Thoracic aorta (tissue), 2 donors: Measurements from ENCODE around the gene ZFAND3. TPM values are rescaled to one million over a fixed set of nuclear protein-coding genes. Genes with fewer than 3 reads are reported as not detected.

ENCODE experiments used
- ATAC-seq: fragments of 150-250 bp; one replicate; pipeline ENCODE4 v1.8.0; 2017; ENCODE audit warnings: low read depth; ENCODE audit not compliant: insufficient number of reproducible peaks, low FRiP score
- DNase-seq: peaks from one replicate; pipeline ENCODE4 v3.0.0-alpha.2; 2020; ENCODE audit warnings: low spot score
- H3K27ac ChIP-seq, 2 donors: fragments of 200-600 bp; sonication (generic); 1 replicate in 1 of 2; 2 replicates in 1 of 2; pipeline ENCODE4 v1.5.1; 2016; ENCODE audit warnings: mild to moderate bottlenecking in 2 of 2, moderate library complexity in 2 of 2
- H3K27me3 ChIP-seq: fragments of 200-600 bp; sonication (generic); replicated peaks from 2 replicates; pipeline ENCODE4 v1.6.0; 2016; ENCODE audit warnings: mild to moderate bottlenecking; ENCODE audit not compliant: insufficient read depth
- H3K36me3 ChIP-seq: fragments of 200-600 bp; sonication (generic); one replicate; pipeline ENCODE4 v1.5.1; 2016
- H3K4me1 ChIP-seq, 2 donors: fragments of 200-600 bp; sonication (generic); 1 replicate in 1 of 2; 2 replicates in 1 of 2; pipeline versions ENCODE4 v1.5.1 to v1.6.0; 2016; ENCODE audit warnings: low read depth in 2 of 2, mild to moderate bottlenecking in 1 of 2; ENCODE audit not compliant: control insufficient read depth in 1 of 2
- H3K4me3 ChIP-seq: fragments of 200-600 bp; sonication (generic); 2 replicates; pipeline ENCODE4 v1.5.1; 2016; ENCODE audit warnings: mild to moderate bottlenecking
- H3K9me3 ChIP-seq: fragments of 200-600 bp; sonication (generic); 2 replicates; pipeline ENCODE4 v1.5.1; 2016
- CTCF ChIP-seq: fragments of 200-600 bp; sonication (generic); IDR thresholded peaks from one replicate; pipeline ENCODE4 v1.5.1; 2019; ENCODE audit warnings: antibody characterized with exemption
- total RNA-seq, 2 donors: library from RNA; depleted of rRNA; stranded (reverse); fragments of >200 nt; gene quantifications; one replicate each; pipeline versions ENCODE4 v1.1.0 to v1.2.3, GENCODE V29; 2016

ZFAND3 gene
- total RNA-seq, 2 donors from 2014 or later, result 45.4 to 56.2 TPM

DNA sequence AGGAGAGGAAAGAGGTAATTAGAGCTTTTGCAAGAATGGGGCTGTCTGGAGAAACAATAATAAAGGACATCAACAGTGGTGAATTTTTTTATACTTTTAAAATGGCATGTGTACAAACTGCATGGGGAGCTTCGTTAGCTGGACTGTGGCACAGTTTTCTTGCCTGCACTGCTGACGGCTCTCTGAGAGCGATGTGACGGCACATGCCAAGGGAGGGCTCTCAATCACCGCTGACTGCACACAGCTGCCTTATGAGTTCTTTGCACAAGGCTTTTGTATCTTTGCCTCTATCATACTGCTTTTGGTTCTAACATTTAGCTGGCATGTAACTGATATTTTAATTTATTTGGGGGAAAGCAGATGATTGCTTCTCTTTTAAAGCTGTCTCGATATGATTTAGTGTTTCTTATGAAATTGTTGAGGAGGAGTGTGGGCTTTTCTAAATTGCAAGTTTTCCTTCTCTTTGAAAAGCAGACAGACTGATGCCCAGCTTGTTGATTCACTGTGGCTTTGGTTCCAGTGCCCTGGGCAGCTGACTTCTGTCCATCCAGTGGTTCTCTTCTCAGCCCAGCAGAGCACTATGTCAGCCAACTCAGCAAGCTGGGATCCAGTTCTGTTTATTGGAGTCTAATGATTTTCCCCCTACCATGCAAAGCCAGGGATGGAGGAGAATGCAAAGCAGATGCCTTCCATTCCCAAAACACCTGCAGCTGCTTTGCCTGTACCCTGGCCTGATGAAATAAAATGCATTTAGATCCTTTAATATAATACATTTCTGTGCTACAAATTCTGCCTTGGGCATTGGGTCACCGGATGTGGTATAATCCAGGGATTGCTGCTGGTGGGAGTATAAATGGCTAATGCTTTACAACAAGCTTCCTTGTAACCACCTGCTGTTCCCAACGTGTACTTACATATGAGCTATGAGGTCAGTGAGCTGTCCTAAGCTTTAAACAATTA lies 323.9 kb downstream of the ZFAND3 start:
- no peak overlapping the region for H3K4me3 ChIP-seq
- ATAC-seq (no peak), DNase-seq (no peak)
- no peaks in the 10 kb centered on the region for H3K36me3 ChIP-seq
- H3K27ac ChIP-seq, result no peak overlapping the region
- H3K27me3 ChIP-seq, result no peaks in the 10 kb centered on the region
- H3K9me3 ChIP-seq, result no peaks in the 10 kb centered on the region
- no peak for TF ChIP-seq CTCF
- no peaks in the 10 kb centered on the region for H3K4me1 ChIP-seq

DNA sequence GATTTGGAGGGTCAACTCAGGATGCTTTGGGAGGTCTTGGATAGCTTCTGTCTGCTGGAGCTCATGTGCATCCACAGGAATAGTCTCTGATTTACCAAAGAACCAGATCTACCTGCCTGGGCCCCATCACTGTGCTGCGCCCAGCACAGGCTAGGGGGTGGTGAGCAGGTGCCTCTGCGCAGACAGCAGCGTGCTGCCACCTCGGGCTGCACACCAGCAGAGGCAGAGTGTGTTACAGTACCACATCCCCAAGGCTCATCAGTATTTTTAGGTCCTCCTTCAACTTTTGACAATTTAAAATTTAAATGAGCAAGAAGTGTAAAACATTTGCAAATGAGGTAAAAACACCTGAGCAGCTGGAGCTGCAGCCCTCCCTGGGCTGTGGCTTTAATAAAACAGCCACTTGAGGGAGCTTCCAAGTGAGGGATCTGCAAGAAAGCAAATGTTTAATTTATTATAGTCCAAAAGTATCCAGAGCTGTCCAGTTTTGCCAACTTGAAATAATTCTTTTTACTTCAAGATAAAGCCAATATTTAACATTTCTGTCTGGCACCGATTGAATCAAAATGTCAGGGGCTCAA lies 324.9 kb downstream of the ZFAND3 start:
- no peak for DNase-seq
- H3K4me1 ChIP-seq, result no peaks in the 10 kb centered on the region
- H3K27me3 ChIP-seq, result no peaks in the 10 kb centered on the region
- H3K36me3 ChIP-seq, result no peaks in the 10 kb centered on the region
- no peaks in the 10 kb centered on the region for H3K9me3 ChIP-seq
- no peak for ATAC-seq
- no peak overlapping the region for H3K27ac ChIP-seq
- TF ChIP-seq CTCF, result no peak
- H3K4me3 ChIP-seq, result no peak overlapping the region

DNA sequence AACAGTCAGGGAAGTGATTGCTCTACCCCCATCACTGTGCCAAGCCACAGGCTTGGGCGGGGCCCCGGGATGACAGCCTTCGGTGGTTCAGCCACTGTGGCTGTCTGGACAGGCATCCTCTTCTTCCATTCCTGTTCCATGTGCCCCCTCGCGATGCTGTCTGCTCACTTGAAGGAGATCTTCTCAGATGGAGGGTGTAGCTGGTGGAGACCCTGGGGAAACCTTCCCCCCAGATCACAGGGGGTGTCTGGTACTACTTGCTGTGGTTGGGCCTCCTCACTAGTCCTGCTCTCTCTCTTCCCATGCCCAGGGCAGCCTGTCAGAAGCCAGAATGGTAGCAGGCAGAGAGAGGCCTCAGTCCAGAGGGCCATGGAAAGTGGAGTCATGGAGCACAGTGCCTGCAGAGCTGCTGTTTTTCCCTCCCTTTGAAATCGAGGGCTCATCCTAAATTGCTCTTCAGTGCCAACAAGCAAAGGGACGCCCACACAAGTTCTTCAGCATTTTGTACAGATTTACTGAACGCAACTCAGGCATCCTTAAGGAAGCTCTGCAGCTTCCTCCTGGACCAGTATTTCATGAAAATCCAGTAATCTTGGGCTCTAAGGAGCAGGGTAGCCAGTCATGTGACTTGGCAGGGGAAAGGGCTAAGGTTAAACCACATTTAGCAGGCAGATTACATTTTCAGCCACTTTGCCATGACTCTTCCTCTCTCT lies 326.6 kb downstream of the ZFAND3 start:
- no peak overlapping the region for H3K27ac ChIP-seq
- ATAC-seq (no peak), DNase-seq (no peak)
- no peak for TF ChIP-seq CTCF
- no peaks in the 10 kb centered on the region for H3K27me3 ChIP-seq
- no peaks in the 10 kb centered on the region for H3K36me3 ChIP-seq
- no peaks in the 10 kb centered on the region for H3K9me3 ChIP-seq
- H3K4me1 ChIP-seq, result no peaks in the 10 kb centered on the region
- H3K4me3 ChIP-seq, result no peak overlapping the region

DNA sequence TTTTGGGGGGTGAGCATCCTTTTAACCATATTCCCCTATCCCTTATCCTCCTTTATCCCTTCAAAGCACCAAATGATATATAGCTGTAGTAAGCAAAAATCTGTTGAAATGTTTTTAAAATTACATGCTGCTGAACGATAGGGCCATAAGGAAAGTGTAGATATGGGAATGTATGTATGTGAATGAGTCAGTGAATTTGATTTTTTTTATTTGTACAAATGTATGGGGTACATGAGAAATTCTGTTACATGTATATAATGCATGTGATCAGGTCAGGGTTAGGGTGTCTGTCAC lies 327.2 kb downstream of the ZFAND3 start:
- TF ChIP-seq CTCF, result no peak
- ATAC-seq, result no peak

DNA sequence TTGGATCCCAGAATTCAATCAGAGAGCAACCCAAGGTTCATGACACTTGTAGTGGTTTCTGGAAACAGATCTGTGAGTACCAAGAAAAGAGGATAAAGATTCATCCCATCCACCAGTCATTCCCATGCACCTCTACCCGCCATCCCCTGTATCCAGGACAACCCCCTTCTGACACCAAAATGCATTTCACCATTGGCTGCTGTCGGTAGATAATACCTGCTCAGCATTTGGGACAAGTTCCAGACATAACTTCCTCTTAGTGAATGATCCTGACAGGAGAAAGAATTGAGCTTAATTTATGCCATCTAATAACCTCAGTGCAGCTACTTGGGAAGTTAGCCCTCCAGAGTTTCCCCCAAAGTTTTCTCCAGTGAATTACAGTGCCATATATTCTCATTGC lies 329.1 kb downstream of the ZFAND3 start:
- no peak overlapping the region for H3K4me3 ChIP-seq
- no peaks in the 10 kb centered on the region for H3K27me3 ChIP-seq
- TF ChIP-seq CTCF, result no peak
- no peaks in the 10 kb centered on the region for H3K9me3 ChIP-seq
- no peaks in the 10 kb centered on the region for H3K4me1 ChIP-seq
- H3K36me3 ChIP-seq, result peaks cover 6% of the 10 kb centered on the region
- no peak overlapping the region for H3K27ac ChIP-seq
- DNase-seq (no peak), ATAC-seq (no peak)

More for the DNA sequence above, 327.2 kb downstream of the ZFAND3 start:
- no peak overlapping the region for H3K4me3 ChIP-seq
- no peak for DNase-seq
- H3K36me3 ChIP-seq, result no peaks in the 10 kb centered on the region
- H3K9me3 ChIP-seq, result no peaks in the 10 kb centered on the region
- no peak overlapping the region for H3K27ac ChIP-seq
- no peaks in the 10 kb centered on the region for H3K27me3 ChIP-seq
- H3K4me1 ChIP-seq, result no peaks in the 10 kb centered on the region
